ENCODE data around the gene PRKD1.
"Not testable (repeated sequence)": the region's sequence is repeated elsewhere in the genome, so short reads cannot be mapped to it uniquely, and the experiment has no call there.

Gene PRKD1

GRCh38 chr14:29798811-29799210 is 128.8 kb downstream of the PRKD1 start:
- DNase-seq (ENCODE audit: low read depth in 2 of 2) = no peak

GRCh38 chr14:29798108-29798663 is 129.5 kb downstream of the PRKD1 start:
- DNase-seq (ENCODE audit: low read depth in 2 of 2) = no peak

- DNase-seq (ENCODE audit: low read depth in 2 of 2) = no peak
These were observed 130.8 kb downstream of the PRKD1 start for GRCh38 chr14:29796853-29797252.

- DNase-seq (ENCODE audit: low read depth in 2 of 2) = no peak
These were observed 138.2 kb downstream of the PRKD1 start for GRCh38 chr14:29789475-29789874.

- no peak for DNase-seq (ENCODE audit: low read depth in 2 of 2)
These were observed 139.6 kb downstream of the PRKD1 start for GRCh38 chr14:29788093-29788492.

- DNase-seq (ENCODE audit: low read depth in 2 of 2) = no peak
These were observed 144.1 kb downstream of the PRKD1 start for GRCh38 chr14:29783556-29783955.

- no peak for DNase-seq (ENCODE audit: low read depth in 2 of 2)
These were observed 145.6 kb downstream of the PRKD1 start for GRCh38 chr14:29782041-29782440.

GRCh38 chr14:29777142-29777541 is 150.5 kb downstream of the PRKD1 start:
- DNase-seq (ENCODE audit: low read depth in 2 of 2) = not testable (repeated sequence)

GRCh38 chr14:29773990-29774389 is 153.7 kb downstream of the PRKD1 start:
- no peak for DNase-seq (ENCODE audit: low read depth in 2 of 2)

- no peak for DNase-seq (ENCODE audit: low read depth in 2 of 2)
These were observed 164.2 kb downstream of the PRKD1 start for GRCh38 chr14:29763342-29763858.

- no peak for DNase-seq (ENCODE audit: low read depth in 2 of 2)
These were observed 167.9 kb downstream of the PRKD1 start for GRCh38 chr14:29759521-29760340.

GRCh38 chr14:29757711-29758233 is 169.9 kb downstream of the PRKD1 start:
- no peak for DNase-seq (ENCODE audit: low read depth in 2 of 2)

GRCh38 chr14:29757188-29757680 is 170.4 kb downstream of the PRKD1 start:
- no peak for DNase-seq (ENCODE audit: low read depth in 2 of 2)

- no peak for DNase-seq (ENCODE audit: low read depth in 2 of 2)
These were observed 171.6 kb downstream of the PRKD1 start for GRCh38 chr14:29756019-29756385.

- no peak for DNase-seq (ENCODE audit: low read depth in 2 of 2)
These were observed 172.2 kb downstream of the PRKD1 start for GRCh38 chr14:29755311-29756018.

- DNase-seq (ENCODE audit: low read depth in 2 of 2) = no peak
These were observed 173.5 kb downstream of the PRKD1 start for GRCh38 chr14:29754134-29754533.

GRCh38 chr14:29752221-29752923 is 175.3 kb downstream of the PRKD1 start:
- no peak for DNase-seq (ENCODE audit: low read depth in 2 of 2)

GRCh38 chr14:29749829-29750228 is 177.8 kb downstream of the PRKD1 start:
- DNase-seq (ENCODE audit: low read depth in 2 of 2) = no peak

GRCh38 chr14:29749327-29749726 is 178.3 kb downstream of the PRKD1 start:
- DNase-seq (ENCODE audit: low read depth in 2 of 2) = no peak

GRCh38 chr14:29745863-29746262 is 181.8 kb downstream of the PRKD1 start:
- DNase-seq (ENCODE audit: low read depth in 2 of 2) = no peak

- DNase-seq (ENCODE audit: low read depth in 2 of 2) = no peak
These were observed 184.1 kb downstream of the PRKD1 start for GRCh38 chr14:29743531-29743930.
